ENCODE results near the gene KIRREL1. TPM values are rescaled to one million over a fixed set of nuclear protein-coding genes. Genes with fewer than 3 reads are reported as not detected.

Gene KIRREL1
- total and polyA plus RNA-seq, 2 experiments from 2014 or later: 5.1 to 35.2 TPM

DNA sequence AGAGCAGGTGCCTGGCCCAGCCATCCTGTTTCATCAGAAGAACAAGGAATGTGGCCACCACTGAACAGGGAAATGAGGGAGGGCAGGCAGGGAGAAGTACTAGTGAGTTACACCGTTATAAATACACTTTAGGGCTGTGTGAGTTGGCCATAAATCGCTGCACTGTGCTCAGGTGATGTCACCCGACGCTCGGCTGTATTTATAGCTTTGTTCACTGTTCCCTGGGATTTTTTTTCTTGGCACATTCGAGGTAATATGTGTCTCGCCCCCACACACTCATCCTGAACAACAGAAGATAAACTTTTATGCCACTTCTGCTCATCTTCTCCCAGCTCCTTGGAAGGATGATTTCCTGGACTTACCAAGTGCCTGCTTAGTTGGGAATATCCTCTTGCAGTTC, 9.0 kb upstream of the KIRREL1 start:
- H3F3A ChIP-seq (replicated peaks; ENCODE audit: low read depth): peaks cover under 1% of the 10 kb centered on the region; the same call in 1 of the 2 replicates

More for the DNA sequence above, 9.0 kb upstream of the KIRREL1 start:
- DNase-seq (ENCODE audit: low spot score) (no peak), ATAC-seq (no peak)
- H3K27me3 ChIP-seq (ENCODE audit: insufficient read depth): no peaks in the 10 kb centered on the region
- Mint-ChIP-seq H3K27ac (no peak overlapping the region), H3K36me3 (ENCODE audit: low read depth) (no peaks in the 10 kb centered on the region), H3K4me1 (peaks cover 32% of the 10 kb centered on the region), H3K27me3 (ENCODE audit: insufficient read depth, low read depth, poor library complexity) (peaks cover 4% of the 10 kb centered on the region), H3K9me3 (no peaks in the 10 kb centered on the region), H3K4me3 (no peak overlapping the region)
- H3K4me3 ChIP-seq: no peak overlapping the region
- no peak overlapping the region for H3K27ac ChIP-seq (ENCODE audit: low read depth)
- H3K9me2 ChIP-seq (ENCODE audit: insufficient read depth): peaks cover 15% of the 10 kb centered on the region; the same call in 1 of the 2 replicates
- H4K20me1 ChIP-seq (replicated peaks; ENCODE audit: insufficient read depth): no peaks in the 10 kb centered on the region
- 0 out of 2 replicates have a peak overlapping the region, but pooled peaks have one; percentile 59 for H3K4me2 ChIP-seq
- peaks cover 23% of the 10 kb centered on the region for H3K4me1 ChIP-seq (ENCODE audit: insufficient read depth)
- H3K79me2 ChIP-seq (replicated peaks; ENCODE audit: insufficient read depth): no peaks in the 10 kb centered on the region
- H2AFZ ChIP-seq: no peak overlapping the region
- TF ChIP-seq NANOG (IDR thresholded peaks at IDR 0.05; ENCODE audit: borderline replicate concordance) (no peak), POLR2AphosphoS5 (IDR thresholded peaks at IDR 0.05; ENCODE audit: low read depth) (no peak), EZH2phosphoT487 (IDR thresholded peaks at IDR 0.05; ENCODE audit: unreplicated experiment) (no peak), ZNF331 (CRISPR knock-in tag; IDR thresholded peaks at IDR 0.05; ENCODE audit: low read depth) (no peak), CREB1 (CRISPR knock-in tag; IDR thresholded peaks at IDR 0.05; ENCODE audit: low read depth) (no peak), ZNF114 (CRISPR knock-in tag; IDR thresholded peaks at IDR 0.05) (no peak), JUNB (IDR thresholded peaks at IDR 0.05; ENCODE audit: unreplicated experiment) (no peak), EZH2 (IDR thresholded peaks at IDR 0.05; ENCODE audit: low read depth, unreplicated experiment) (no peak), STAT1 (IDR thresholded peaks at IDR 0.05; ENCODE audit: unreplicated experiment) (no peak), ZNF462 (CRISPR knock-in tag; IDR thresholded peaks at IDR 0.05) (no peak)
- TF ChIP-seq, protein P1, sequence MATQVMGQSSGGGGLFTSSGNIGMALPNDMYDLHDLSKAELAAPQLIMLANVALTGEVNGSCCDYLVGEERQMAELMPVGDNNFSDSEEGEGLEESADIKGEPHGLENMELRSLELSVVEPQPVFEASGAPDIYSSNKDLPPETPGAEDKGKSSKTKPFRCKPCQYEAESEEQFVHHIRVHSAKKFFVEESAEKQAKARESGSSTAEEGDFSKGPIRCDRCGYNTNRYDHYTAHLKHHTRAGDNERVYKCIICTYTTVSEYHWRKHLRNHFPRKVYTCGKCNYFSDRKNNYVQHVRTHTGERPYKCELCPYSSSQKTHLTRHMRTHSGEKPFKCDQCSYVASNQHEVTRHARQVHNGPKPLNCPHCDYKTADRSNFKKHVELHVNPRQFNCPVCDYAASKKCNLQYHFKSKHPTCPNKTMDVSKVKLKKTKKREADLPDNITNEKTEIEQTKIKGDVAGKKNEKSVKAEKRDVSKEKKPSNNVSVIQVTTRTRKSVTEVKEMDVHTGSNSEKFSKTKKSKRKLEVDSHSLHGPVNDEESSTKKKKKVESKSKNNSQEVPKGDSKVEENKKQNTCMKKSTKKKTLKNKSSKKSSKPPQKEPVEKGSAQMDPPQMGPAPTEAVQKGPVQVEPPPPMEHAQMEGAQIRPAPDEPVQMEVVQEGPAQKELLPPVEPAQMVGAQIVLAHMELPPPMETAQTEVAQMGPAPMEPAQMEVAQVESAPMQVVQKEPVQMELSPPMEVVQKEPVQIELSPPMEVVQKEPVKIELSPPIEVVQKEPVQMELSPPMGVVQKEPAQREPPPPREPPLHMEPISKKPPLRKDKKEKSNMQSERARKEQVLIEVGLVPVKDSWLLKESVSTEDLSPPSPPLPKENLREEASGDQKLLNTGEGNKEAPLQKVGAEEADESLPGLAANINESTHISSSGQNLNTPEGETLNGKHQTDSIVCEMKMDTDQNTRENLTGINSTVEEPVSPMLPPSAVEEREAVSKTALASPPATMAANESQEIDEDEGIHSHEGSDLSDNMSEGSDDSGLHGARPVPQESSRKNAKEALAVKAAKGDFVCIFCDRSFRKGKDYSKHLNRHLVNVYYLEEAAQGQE (IDR thresholded peaks at IDR 0.05; ENCODE audit: unreplicated experiment): no peak
- TF ChIP-seq, protein P2, sequence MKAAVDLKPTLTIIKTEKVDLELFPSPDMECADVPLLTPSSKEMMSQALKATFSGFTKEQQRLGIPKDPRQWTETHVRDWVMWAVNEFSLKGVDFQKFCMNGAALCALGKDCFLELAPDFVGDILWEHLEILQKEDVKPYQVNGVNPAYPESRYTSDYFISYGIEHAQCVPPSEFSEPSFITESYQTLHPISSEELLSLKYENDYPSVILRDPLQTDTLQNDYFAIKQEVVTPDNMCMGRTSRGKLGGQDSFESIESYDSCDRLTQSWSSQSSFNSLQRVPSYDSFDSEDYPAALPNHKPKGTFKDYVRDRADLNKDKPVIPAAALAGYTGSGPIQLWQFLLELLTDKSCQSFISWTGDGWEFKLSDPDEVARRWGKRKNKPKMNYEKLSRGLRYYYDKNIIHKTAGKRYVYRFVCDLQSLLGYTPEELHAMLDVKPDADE (IDR thresholded peaks at IDR 0.05): no peak
- TF ChIP-seq, protein P3, sequence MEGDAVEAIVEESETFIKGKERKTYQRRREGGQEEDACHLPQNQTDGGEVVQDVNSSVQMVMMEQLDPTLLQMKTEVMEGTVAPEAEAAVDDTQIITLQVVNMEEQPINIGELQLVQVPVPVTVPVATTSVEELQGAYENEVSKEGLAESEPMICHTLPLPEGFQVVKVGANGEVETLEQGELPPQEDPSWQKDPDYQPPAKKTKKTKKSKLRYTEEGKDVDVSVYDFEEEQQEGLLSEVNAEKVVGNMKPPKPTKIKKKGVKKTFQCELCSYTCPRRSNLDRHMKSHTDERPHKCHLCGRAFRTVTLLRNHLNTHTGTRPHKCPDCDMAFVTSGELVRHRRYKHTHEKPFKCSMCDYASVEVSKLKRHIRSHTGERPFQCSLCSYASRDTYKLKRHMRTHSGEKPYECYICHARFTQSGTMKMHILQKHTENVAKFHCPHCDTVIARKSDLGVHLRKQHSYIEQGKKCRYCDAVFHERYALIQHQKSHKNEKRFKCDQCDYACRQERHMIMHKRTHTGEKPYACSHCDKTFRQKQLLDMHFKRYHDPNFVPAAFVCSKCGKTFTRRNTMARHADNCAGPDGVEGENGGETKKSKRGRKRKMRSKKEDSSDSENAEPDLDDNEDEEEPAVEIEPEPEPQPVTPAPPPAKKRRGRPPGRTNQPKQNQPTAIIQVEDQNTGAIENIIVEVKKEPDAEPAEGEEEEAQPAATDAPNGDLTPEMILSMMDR (conservative IDR thresholded peaks at IDR 0.05; ENCODE audit: low read depth in 2 of 2): no peak
- H3K36me3 ChIP-seq (ENCODE audit: insufficient read depth): no peaks in the 10 kb centered on the region

Measured in GM23338 (cell line).